GM21723 (cell line): Measurements from ENCODE around the gene SLC39A8.
A peak's percentile ranks its signal among the peaks of the same experiment; 100 is the strongest.
"Not testable (repeated sequence)": the region's sequence is repeated elsewhere in the genome, so short reads cannot be mapped to it uniquely, and the experiment has no call there.

Source experiments
- ATAC-seq: cut with Tn5 transposase; IDR thresholded peaks from one replicate; pipeline ENCODE4 v1.9.1; 2021; ENCODE audit warnings: mild to moderate bottlenecking, moderate library complexity; ENCODE audit not compliant: unreplicated experiment

Gene SLC39A8

GRCh38 chr4:102344954-102345794 is at the start of gene SLC39A8:
TSS of gene SLC39A8 (minus strand) at chr4:102345482. CDS start at chr4:102344662, 820 bp downstream.
- peak; percentile 84 for ATAC-seq

- no peak for ATAC-seq
Measured at GRCh38 chr4:102392033-102392744, 46.9 kb upstream of the SLC39A8 start.

- ATAC-seq, result peak; percentile 95
Measured at GRCh38 chr4:102390438-102390837, 45.2 kb upstream of the SLC39A8 start.

GRCh38 chr4:102388611-102389010 is 43.3 kb upstream of the SLC39A8 start:
- no peak for ATAC-seq

GRCh38 chr4:102387552-102388150 is 42.4 kb upstream of the SLC39A8 start:
- ATAC-seq, result no peak

GRCh38 chr4:102386966-102387365 is 41.7 kb upstream of the SLC39A8 start:
- no peak for ATAC-seq

GRCh38 chr4:102380253-102380652 is 35.0 kb upstream of the SLC39A8 start:
- not testable (repeated sequence) for ATAC-seq

GRCh38 chr4:102362922-102363432 is 17.7 kb upstream of the SLC39A8 start:
- no peak for ATAC-seq

GRCh38 chr4:102358128-102358527 is 12.8 kb upstream of the SLC39A8 start:
- no peak for ATAC-seq

- not testable (repeated sequence) for ATAC-seq
Measured at GRCh38 chr4:102357637-102358036, 12.4 kb upstream of the SLC39A8 start.

- no peak for ATAC-seq
Measured at GRCh38 chr4:102356562-102357202, 11.4 kb upstream of the SLC39A8 start.

- no peak for ATAC-seq
Measured at GRCh38 chr4:102355748-102356147, 10.5 kb upstream of the SLC39A8 start.

GRCh38 chr4:102354671-102355454 is 9.6 kb upstream of the SLC39A8 start:
- no peak for ATAC-seq

- ATAC-seq, result no peak
Measured at GRCh38 chr4:102352781-102353180, 7.5 kb upstream of the SLC39A8 start.

- ATAC-seq, result no peak
Measured at GRCh38 chr4:102350634-102351033, 5.4 kb upstream of the SLC39A8 start.

- ATAC-seq, result no peak
Measured at GRCh38 chr4:102348701-102349100, 3.4 kb upstream of the SLC39A8 start.

- ATAC-seq, result no peak
Measured at GRCh38 chr4:102345795-102346100, 466 bp upstream of the SLC39A8 start.

GRCh38 chr4:102344520-102344953 is 745 bp downstream of the SLC39A8 start:
- ATAC-seq, result peak; percentile 50

GRCh38 chr4:102343964-102344519 is 1.2 kb downstream of the SLC39A8 start:
- ATAC-seq, result peak; percentile 42
